HCT116 (cell line): Measurements from ENCODE around the gene INTS4. TPM values are rescaled to one million over a fixed set of nuclear protein-coding genes. Genes with fewer than 3 reads are reported as not detected.

Source experiments
- ATAC-seq: fragments of 200-7000 bp; cut with Tn5 transposase; 2 replicates; pipeline ENCODE4 v1.9.1; 2020; ENCODE audit warnings: mild to moderate bottlenecking, moderate library complexity
- BruUV-seq: library from RNA; stranded (reverse); fragments of 400-500 nt; replicated peaks from 2 replicates; lab custom pipeline; 2021; lab: Mats Ljungman, UMichigan
- CTCF ChIA-PET: fragments of 300-600 bp; sonication (Branson Sonifier 250); formaldehyde crosslinking; loops from one replicate; lab custom pipeline; 2021; ENCODE audit warnings: antibody characterized with exemption; lab: Charles Lee
- POLR2A ChIA-PET: fragments of 300-600, 350-600 bp; sonication (Branson Sonifier 250); formaldehyde crosslinking; loops from one replicate; lab custom pipeline; 2021; ENCODE audit warnings: antibody characterized with exemption; lab: Charles Lee
- RAD21 ChIA-PET, 2 experiments: fragments of 300-600 bp; sonication (Branson Sonifier 250); formaldehyde crosslinking; loops; one replicate each; lab custom pipeline; 2023; ENCODE audit warnings: low total read pairs in 2 of 2; ENCODE audit not compliant: uncharacterized antibody in 2 of 2, unreplicated experiment in 2 of 2, low non-redundant PET in 1 of 2; lab: Charles Lee
- DNase-seq: peaks from one replicate; pipeline ENCODE4 v3.0.0-alpha.2; 2010; ENCODE audit warnings: low read depth, low spot score
- H2AFZ ChIP-seq: fragments of 200-600 bp; shearing (Covaris generic), sonication (generic); 2 replicates; pipeline ENCODE4 v1.6.1; 2017; ENCODE audit warnings: low read depth, mixed run types, mixed read lengths, antibody characterized with exemption, low read length; ENCODE audit not compliant: poor library complexity, severe bottlenecking
- H3K27ac ChIP-seq: 2 replicates; pipeline ENCODE4 v1.5.1; 2012; ENCODE audit warnings: low read depth, low read length
- H3K27me3 ChIP-seq: fragments of 200-600 bp; sonication (generic); 2 replicates; pipeline ENCODE4 v1.6.1; 2016; ENCODE audit warnings: mixed run types, low read length, mixed read lengths; ENCODE audit not compliant: insufficient read depth
- H3K36me3 ChIP-seq, 2 experiments: fragments of 200-500 bp in 1 of 2; fragments of 200-600 bp in 1 of 2; sonication (Bioruptor generic) in 1 of 2; sonication (generic) in 1 of 2; 2 replicates each; pipeline versions ENCODE4 v1.5.1 to v1.6.1; 2014 to 2016; ENCODE audit warnings: low read length in 2 of 2, inconsistent platforms in 1 of 2, mixed read lengths in 1 of 2, mixed run types in 1 of 2; ENCODE audit not compliant: insufficient read depth in 2 of 2, control insufficient read depth in 1 of 2
- H3K4me1 ChIP-seq, 2 experiments: fragments of 200-600 bp in 1 of 2; sonication (generic) in 1 of 2; 2 replicates each; pipeline versions ENCODE4 v1.5.1 to v1.6.1; 2012 to 2017; ENCODE audit warnings: low read length in 2 of 2, inconsistent platforms in 1 of 2, mild to moderate bottlenecking in 1 of 2, mixed read lengths in 1 of 2, mixed run types in 1 of 2, moderate library complexity in 1 of 2; ENCODE audit not compliant: insufficient read depth in 2 of 2, control insufficient read depth in 1 of 2
- H3K4me2 ChIP-seq: fragments of 200-600 bp; sonication (generic); 2 replicates; pipeline ENCODE4 v1.6.1; 2017; ENCODE audit warnings: mixed run types, low read length, mixed read lengths
- H3K4me3 ChIP-seq, 2 experiments: fragments of 200-600 bp in 1 of 2; sonication (generic) in 1 of 2; replicated peaks in 1 of 2; 2 replicates each; pipeline ENCODE4 v1.5.1; 2011 to 2016; ENCODE audit warnings: low read length in 2 of 2, control low read depth in 1 of 2, low read depth in 1 of 2, mild to moderate bottlenecking in 1 of 2, mixed read lengths in 1 of 2, mixed run types in 1 of 2
- H3K79me2 ChIP-seq: fragments of 200-600 bp; sonication (generic); 2 replicates; pipeline ENCODE4 v1.6.1; 2017; ENCODE audit warnings: mild to moderate bottlenecking, mixed run types, low read length, moderate library complexity, mixed read lengths; ENCODE audit not compliant: insufficient read depth
- H3K9ac ChIP-seq: fragments of 200-600 bp; sonication (generic); 2 replicates; pipeline ENCODE4 v1.6.1; 2016; ENCODE audit warnings: low read length, mixed read lengths
- H3K9me2 ChIP-seq: fragments of 200-600 bp; sonication (generic), shearing (Covaris generic); 2 replicates; pipeline ENCODE4 v1.6.1; 2017; ENCODE audit warnings: mixed run types, mild to moderate bottlenecking, moderate library complexity; ENCODE audit not compliant: insufficient read depth
- H3K9me3 ChIP-seq, 2 experiments: fragments of 200-500 bp in 1 of 2; fragments of 200-600 bp in 1 of 2; sonication (Bioruptor generic) in 1 of 2; sonication (generic) in 1 of 2; 2 replicates each; pipeline ENCODE4 v1.6.1; 2014 to 2017; ENCODE audit warnings: low read length in 2 of 2, mixed read lengths in 2 of 2, inconsistent platforms in 1 of 2, low read depth in 1 of 2, mild to moderate bottlenecking in 1 of 2, mixed run types in 1 of 2, moderate library complexity in 1 of 2; ENCODE audit not compliant: control insufficient read depth in 1 of 2, insufficient read depth in 1 of 2
- H4K20me1 ChIP-seq: fragments of 200-600 bp; sonication (generic), shearing (Covaris generic); 2 replicates; pipeline ENCODE4 v1.6.1; 2017; ENCODE audit warnings: mixed run types, mild to moderate bottlenecking, moderate library complexity; ENCODE audit not compliant: insufficient read depth
- CEBPB ChIP-seq: IDR thresholded peaks from 2 replicates; pipeline ENCODE4 v1.6.1; 2012; ENCODE audit warnings: low read depth
- ELF1 ChIP-seq: IDR thresholded peaks from 2 replicates; pipeline ENCODE4 v1.6.1; 2012; ENCODE audit warnings: low read depth, borderline replicate concordance
- EZH2 ChIP-seq: fragments of 200-600 bp; sonication (generic); IDR thresholded peaks from 2 replicates; pipeline ENCODE4 v1.6.1; 2017; ENCODE audit warnings: antibody characterized with exemption, mixed run types
- EZH2phosphoT487 ChIP-seq: fragments of 200-600 bp; IDR thresholded peaks from 2 replicates; pipeline ENCODE4 v1.6.1; 2018; ENCODE audit warnings: antibody characterized with exemption, borderline replicate concordance
- FOSL1 ChIP-seq: IDR thresholded peaks from 2 replicates; pipeline ENCODE4 v1.6.1; 2012; ENCODE audit warnings: low read depth
- POLR2AphosphoS5 ChIP-seq: IDR thresholded peaks from 2 replicates; pipeline ENCODE4 v1.6.1; 2011; ENCODE audit warnings: mild to moderate bottlenecking, low read depth, low read length, moderate library complexity
- RAD21 ChIP-seq: IDR thresholded peaks from 2 replicates; pipeline ENCODE4 v1.6.1; 2012; ENCODE audit warnings: low read depth, mild to moderate bottlenecking
- SP1 ChIP-seq: IDR thresholded peaks from 2 replicates; pipeline ENCODE4 v1.6.1; 2012; ENCODE audit warnings: low read depth
- SRF ChIP-seq: IDR thresholded peaks from 2 replicates; pipeline ENCODE4 v1.6.1; 2012; ENCODE audit warnings: low read depth
- ZNF274 ChIP-seq: fragments of 200-500 bp; sonication (Bioruptor generic); IDR thresholded peaks from 2 replicates; pipeline ENCODE4 v1.6.1; 2014; ENCODE audit warnings: mild to moderate bottlenecking, low read depth, low read length, inconsistent platforms
- intact Hi-C: fragments of 100-400 bp; cut with micrococcal nuclease; formaldehyde crosslinking; loops from 2 replicates; pipeline ENCODE4 v1.10.0; 2022
- total RNA-seq: library from RNA; stranded (reverse); gene quantifications from one replicate; pipeline ENCODE4 v1.2.1, GENCODE V29; 2021; ENCODE audit not compliant: unreplicated experiment
- TF ChIP-seq, protein P1 (sequence below), 3 experiments: fragments of 200-600 bp in 1 of 3; sonication (generic) in 1 of 3; IDR thresholded peaks in 2 of 3; conservative IDR thresholded peaks in 1 of 3; 2 replicates each; pipeline ENCODE4 v1.5.1; 2012 to 2017; ENCODE audit warnings: low read depth in 2 of 3, low read length in 2 of 3, antibody characterized with exemption in 1 of 3, borderline replicate concordance in 1 of 3, control low read depth in 1 of 3, mild to moderate bottlenecking in 1 of 3, mixed read lengths in 1 of 3, mixed run types in 1 of 3, moderate library complexity in 1 of 3; ENCODE audit not compliant: insufficient read depth in 1 of 3
- TF ChIP-seq, protein P2 (sequence below): IDR thresholded peaks from 2 replicates; pipeline ENCODE4 v1.6.1; 2012
- TF ChIP-seq, protein P3 (sequence below): IDR thresholded peaks from 2 replicates; pipeline ENCODE4 v1.6.1; 2012

Gene INTS4
- total RNA-seq, 1 experiment from 2014 or later: 41.0 TPM

DNA sequence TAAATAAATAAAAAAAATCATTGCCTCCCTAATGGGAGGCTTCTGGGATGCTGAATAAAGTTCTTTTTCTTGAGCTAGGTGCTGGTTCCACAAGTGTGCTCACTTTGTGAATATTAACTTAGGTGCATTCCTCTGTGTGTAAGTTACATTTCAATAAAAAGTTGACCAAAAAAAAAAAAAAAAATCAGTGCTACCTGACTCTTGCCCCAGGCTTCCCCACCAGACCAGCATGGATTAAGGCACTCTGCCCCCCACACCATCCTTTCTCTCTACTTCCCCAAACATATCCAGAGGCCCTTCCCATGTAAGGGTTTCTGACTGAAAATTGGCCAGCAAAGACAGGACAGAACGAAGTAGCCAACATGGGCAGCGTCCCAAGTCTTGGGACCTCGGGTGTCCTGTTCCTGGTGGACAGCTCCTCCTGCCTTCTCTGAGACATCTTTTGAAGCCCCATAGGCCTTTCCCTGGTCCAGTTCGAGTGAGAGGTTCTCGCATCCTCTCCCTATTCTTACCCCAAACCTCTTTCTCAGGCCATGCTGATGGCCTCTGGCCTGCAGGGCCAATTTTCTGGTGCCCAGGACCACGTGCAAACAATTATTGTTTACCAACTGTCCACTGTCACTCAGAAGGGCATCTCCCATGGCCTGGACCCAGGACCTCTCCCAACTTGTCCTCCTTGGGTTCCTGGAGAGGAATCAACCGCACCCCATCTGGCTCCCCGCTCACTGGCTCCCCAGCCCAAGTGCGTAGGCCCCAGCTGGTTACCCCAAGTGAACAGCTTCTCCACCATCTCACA, 43.6 kb upstream of the INTS4 start:
- Histone ChIP-seq H2AFZ (no peak overlapping the region), H3K27ac (no peak overlapping the region; the same call in 1 of the 2 replicates), H3K9ac (no peak overlapping the region), H3K9me3 (no peaks in the 10 kb centered on the region), H3K4me2 (no peak overlapping the region), H3K4me3 (no peak overlapping the region), H3K27me3 (no peaks in the 10 kb centered on the region), H3K9me2 (no peaks in the 10 kb centered on the region), H3K79me2 (no peaks in the 10 kb centered on the region), H3K4me1 (peaks cover 33 to 52% of the 10 kb centered on the region in 2 experiments), H3K36me3 (no peaks in the 10 kb centered on the region), H4K20me1 (no peaks in the 10 kb centered on the region)
- RAD21 ChIA-PET: no interaction called here
- POLR2A ChIA-PET: no interaction called here
- intact Hi-C loops: no loop called here
- CTCF ChIA-PET: interaction anchor here (1.5 kb wide), 1 partner anchor 8 kb away, joined by 4 read pairs; no protein-coding TSS in a partner anchor
- DNase-seq (no peak), ATAC-seq (no peak)
- TF ChIP-seq, protein P1, sequence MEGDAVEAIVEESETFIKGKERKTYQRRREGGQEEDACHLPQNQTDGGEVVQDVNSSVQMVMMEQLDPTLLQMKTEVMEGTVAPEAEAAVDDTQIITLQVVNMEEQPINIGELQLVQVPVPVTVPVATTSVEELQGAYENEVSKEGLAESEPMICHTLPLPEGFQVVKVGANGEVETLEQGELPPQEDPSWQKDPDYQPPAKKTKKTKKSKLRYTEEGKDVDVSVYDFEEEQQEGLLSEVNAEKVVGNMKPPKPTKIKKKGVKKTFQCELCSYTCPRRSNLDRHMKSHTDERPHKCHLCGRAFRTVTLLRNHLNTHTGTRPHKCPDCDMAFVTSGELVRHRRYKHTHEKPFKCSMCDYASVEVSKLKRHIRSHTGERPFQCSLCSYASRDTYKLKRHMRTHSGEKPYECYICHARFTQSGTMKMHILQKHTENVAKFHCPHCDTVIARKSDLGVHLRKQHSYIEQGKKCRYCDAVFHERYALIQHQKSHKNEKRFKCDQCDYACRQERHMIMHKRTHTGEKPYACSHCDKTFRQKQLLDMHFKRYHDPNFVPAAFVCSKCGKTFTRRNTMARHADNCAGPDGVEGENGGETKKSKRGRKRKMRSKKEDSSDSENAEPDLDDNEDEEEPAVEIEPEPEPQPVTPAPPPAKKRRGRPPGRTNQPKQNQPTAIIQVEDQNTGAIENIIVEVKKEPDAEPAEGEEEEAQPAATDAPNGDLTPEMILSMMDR (IDR thresholded peaks at IDR 0.05 in 2 of 3, conservative IDR thresholded peaks at IDR 0.05 in 1 of 3; ENCODE audit: borderline replicate concordance in 1 of 3, insufficient read depth in 1 of 3, low read depth in 2 of 3, low read length in 2 of 3): no peak
- TF ChIP-seq POLR2AphosphoS5 (no peak), RAD21 (no peak), ZNF274 (no peak), EZH2phosphoT487 (no peak), FOSL1 (no peak), ELF1 (no peak), EZH2 (no peak), SRF (no peak), SP1 (no peak), CEBPB (no peak)
- TF ChIP-seq, protein P2, sequence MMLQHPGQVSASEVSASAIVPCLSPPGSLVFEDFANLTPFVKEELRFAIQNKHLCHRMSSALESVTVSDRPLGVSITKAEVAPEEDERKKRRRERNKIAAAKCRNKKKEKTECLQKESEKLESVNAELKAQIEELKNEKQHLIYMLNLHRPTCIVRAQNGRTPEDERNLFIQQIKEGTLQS: no peak
- TF ChIP-seq, protein P3, sequence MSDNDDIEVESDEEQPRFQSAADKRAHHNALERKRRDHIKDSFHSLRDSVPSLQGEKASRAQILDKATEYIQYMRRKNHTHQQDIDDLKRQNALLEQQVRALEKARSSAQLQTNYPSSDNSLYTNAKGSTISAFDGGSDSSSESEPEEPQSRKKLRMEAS: no peak
- BruUV-seq: no TSS peak
